ENCODE results near the gene CENPS. TPM values are rescaled to one million over a fixed set of nuclear protein-coding genes. Genes with fewer than 3 reads are reported as not detected.
A peak's percentile ranks its signal among the peaks of the same experiment; 100 is the strongest.

The CENPS gene
- total and polyA plus RNA-seq, 2 donors (not counting 1 experiment from before 2014, with no cell fraction given) = 3.1 to 10.9 TPM

DNA sequence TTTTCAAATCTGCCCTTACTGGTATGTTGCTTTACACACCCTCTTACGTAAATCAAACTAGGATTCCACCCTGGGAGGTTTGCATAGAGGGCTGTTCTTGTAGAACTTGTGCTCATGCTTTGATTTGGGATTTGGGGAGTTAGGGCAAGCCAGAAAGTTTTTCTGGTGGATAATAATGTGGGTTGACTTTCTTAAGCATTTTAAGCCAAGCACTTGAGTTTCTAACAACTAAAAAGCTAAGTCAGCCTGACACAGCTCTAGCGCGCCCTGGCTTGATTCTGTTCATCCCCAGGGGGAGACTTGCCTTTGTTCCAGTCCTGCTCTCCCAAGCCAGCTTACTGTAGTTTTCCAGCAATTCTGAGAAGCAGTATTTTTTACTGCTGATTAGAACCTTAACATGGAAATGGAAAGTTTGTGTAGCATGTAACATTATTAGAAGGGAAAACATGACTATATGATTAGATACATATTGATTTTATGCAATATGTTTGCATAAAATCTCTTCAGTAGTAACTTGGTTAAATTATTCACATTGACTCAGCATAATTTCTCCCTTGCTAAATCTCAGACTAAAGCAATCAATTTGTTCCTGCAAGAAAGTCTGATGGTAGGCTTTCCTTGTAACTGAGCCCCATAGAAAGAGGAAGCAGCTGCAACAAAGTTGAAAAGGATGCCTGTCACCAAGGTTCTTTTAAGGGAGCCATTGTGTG is 42.4 kb upstream of the CENPS start:
- ATAC-seq (ENCODE audit: low read depth) (peak; percentile 51), DNase-seq (peak; percentile 48)
- Histone ChIP-seq H4K20me1 (ENCODE audit: control insufficient read depth, insufficient read depth, low read length, poor library complexity, severe bottlenecking) (no peaks in the 10 kb centered on the region), H3K79me2 (ENCODE audit: control insufficient read depth, insufficient read depth, low read length) (no peaks in the 10 kb centered on the region), H2AFZ (ENCODE audit: insufficient read depth, low read depth, low read length, poor library complexity, severe bottlenecking) (peak overlapping the region; percentile 4), H3K4me1 (ENCODE audit: control insufficient read depth in 2 of 2, insufficient read depth in 2 of 2, low read length in 2 of 2) (peaks cover 9 to 13% of the 10 kb centered on the region in 2 donors), H3K9me3 (ENCODE audit: control extremely low read depth in 1 of 3, control insufficient read depth in 2 of 3, insufficient read depth in 1 of 3, low read length in 2 of 3) (no peaks in the 10 kb centered on the region), H3K4me2 (replicated peaks; ENCODE audit: low read depth, low read length, poor library complexity, severe bottlenecking) (peak overlapping the region; percentile 35), H3K27me3 (replicated peaks in 1 of 4; ENCODE audit: control extremely low read depth in 1 of 4, control insufficient read depth in 3 of 4, insufficient read depth in 4 of 4, low read length in 3 of 4) (no peaks in the 10 kb centered on the region), H3K27ac (ENCODE audit: low read length in 2 of 2) (no peak overlapping the region), H3K4me3 (ENCODE audit: control extremely low read depth in 1 of 5, extremely low read depth in 1 of 5, insufficient read depth in 1 of 5, low read depth in 2 of 5, low read length in 4 of 5) (peak overlapping the region in 1 of 5 experiments; percentile 21), H3K36me3 (replicated peaks in 1 of 2; ENCODE audit: control extremely low read depth in 1 of 2, control insufficient read depth in 1 of 2, extremely low read depth in 1 of 2, insufficient read depth in 2 of 2, low read length in 1 of 2) (no peaks in the 10 kb centered on the region), H3K9ac (ENCODE audit: low read length) (no peak overlapping the region)
- intact Hi-C loops (cut with micrococcal nuclease) = loop anchor here (1.0 kb wide), 1 partner anchor 10 kb away; no protein-coding TSS in a partner anchor
- WGBS (ENCODE audit: insufficient coverage) = 0% methylated on average over 2 of the region's 3 CpGs
- CTCF ChIA-PET = interaction anchor here (0.6 to 2.5 kb wide), 9 partner anchors 8 to 495 kb away, joined by 3 to 14 read pairs (median 5); partner anchors contain the start of genes CENPS, KIF1B and PGD
- Mint-ChIP-seq H3K27ac (peak overlapping the region; percentile 53), H3K4me3 (no peak overlapping the region), H3K27me3 (no peaks in the 10 kb centered on the region), H3K9me3 (ENCODE audit: insufficient read depth) (no peaks in the 10 kb centered on the region), H3K4me1 (peaks cover 7% of the 10 kb centered on the region)
- POLR2A ChIA-PET = interaction anchor here (0.6 to 1.9 kb wide), 2 partner anchors 11 to 437 kb away, joined by 6 to 10 read pairs; partner anchors contain the start of gene PGD
- TF ChIP-seq, protein P1, sequence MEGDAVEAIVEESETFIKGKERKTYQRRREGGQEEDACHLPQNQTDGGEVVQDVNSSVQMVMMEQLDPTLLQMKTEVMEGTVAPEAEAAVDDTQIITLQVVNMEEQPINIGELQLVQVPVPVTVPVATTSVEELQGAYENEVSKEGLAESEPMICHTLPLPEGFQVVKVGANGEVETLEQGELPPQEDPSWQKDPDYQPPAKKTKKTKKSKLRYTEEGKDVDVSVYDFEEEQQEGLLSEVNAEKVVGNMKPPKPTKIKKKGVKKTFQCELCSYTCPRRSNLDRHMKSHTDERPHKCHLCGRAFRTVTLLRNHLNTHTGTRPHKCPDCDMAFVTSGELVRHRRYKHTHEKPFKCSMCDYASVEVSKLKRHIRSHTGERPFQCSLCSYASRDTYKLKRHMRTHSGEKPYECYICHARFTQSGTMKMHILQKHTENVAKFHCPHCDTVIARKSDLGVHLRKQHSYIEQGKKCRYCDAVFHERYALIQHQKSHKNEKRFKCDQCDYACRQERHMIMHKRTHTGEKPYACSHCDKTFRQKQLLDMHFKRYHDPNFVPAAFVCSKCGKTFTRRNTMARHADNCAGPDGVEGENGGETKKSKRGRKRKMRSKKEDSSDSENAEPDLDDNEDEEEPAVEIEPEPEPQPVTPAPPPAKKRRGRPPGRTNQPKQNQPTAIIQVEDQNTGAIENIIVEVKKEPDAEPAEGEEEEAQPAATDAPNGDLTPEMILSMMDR (IDR thresholded peaks at IDR 0.05) = no peak
- TF ChIP-seq EZH2 (IDR thresholded peaks at IDR 0.05; ENCODE audit: borderline replicate concordance, insufficient read depth, low read depth, low read length, poor library complexity, severe bottlenecking) = no peak

DNA sequence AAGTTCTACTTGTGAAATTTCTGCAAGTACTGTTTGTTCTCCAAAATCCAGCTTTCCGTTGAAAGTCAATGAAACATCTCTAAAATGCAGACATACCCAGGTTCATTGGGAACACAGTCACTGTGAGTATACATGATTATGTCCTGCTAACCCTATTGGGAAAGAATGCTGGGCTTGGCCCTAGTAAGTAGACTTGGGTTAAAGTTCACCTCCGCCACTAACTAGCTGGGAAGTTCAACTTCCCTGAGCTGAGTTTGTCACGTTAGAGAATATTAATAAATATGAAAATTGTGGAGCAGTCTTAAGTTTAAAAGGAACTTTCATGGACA is 41.9 kb upstream of the CENPS start:
- Mint-ChIP-seq H3K27ac (peak overlapping the region; percentile 53), H3K27me3 (no peaks in the 10 kb centered on the region)
- POLR2A ChIA-PET = interaction anchor here (1.9 kb wide), 1 partner anchor 11 kb away, joined by 10 read pairs; the partner anchor contains the start of gene PGD

More for the DNA sequence above, 41.9 kb upstream of the CENPS start:
- Histone ChIP-seq H3K4me3 (ENCODE audit: control extremely low read depth in 1 of 5, extremely low read depth in 1 of 5, insufficient read depth in 1 of 5, low read depth in 2 of 5, low read length in 4 of 5) (no peak overlapping the region), H2AFZ (ENCODE audit: insufficient read depth, low read depth, low read length, poor library complexity, severe bottlenecking) (peak overlapping the region; percentile 4), H3K9me3 (ENCODE audit: control extremely low read depth in 1 of 3, control insufficient read depth in 2 of 3, insufficient read depth in 1 of 3, low read length in 2 of 3) (no peaks in the 10 kb centered on the region), H3K9ac (ENCODE audit: low read length) (no peak overlapping the region), H3K4me1 (ENCODE audit: control insufficient read depth in 2 of 2, insufficient read depth in 2 of 2, low read length in 2 of 2) (peaks cover 9 to 13% of the 10 kb centered on the region in 2 donors), H3K27ac (ENCODE audit: low read length in 2 of 2) (no peak overlapping the region), H3K36me3 (replicated peaks in 1 of 2; ENCODE audit: control extremely low read depth in 1 of 2, control insufficient read depth in 1 of 2, extremely low read depth in 1 of 2, insufficient read depth in 2 of 2, low read length in 1 of 2) (no peaks in the 10 kb centered on the region), H3K79me2 (ENCODE audit: control insufficient read depth, insufficient read depth, low read length) (no peaks in the 10 kb centered on the region), H3K4me2 (replicated peaks; ENCODE audit: low read depth, low read length, poor library complexity, severe bottlenecking) (peak overlapping the region; percentile 35), H4K20me1 (ENCODE audit: control insufficient read depth, insufficient read depth, low read length, poor library complexity, severe bottlenecking) (no peaks in the 10 kb centered on the region), H3K27me3 (replicated peaks in 1 of 4; ENCODE audit: control extremely low read depth in 1 of 4, control insufficient read depth in 3 of 4, insufficient read depth in 4 of 4, low read length in 3 of 4) (no peaks in the 10 kb centered on the region)
- ATAC-seq (ENCODE audit: low read depth) (no peak), DNase-seq (no peak)
- peaks cover 7% of the 10 kb centered on the region for H3K4me1 Mint-ChIP-seq
- no peak overlapping the region for H3K4me3 Mint-ChIP-seq
- no peaks in the 10 kb centered on the region for H3K9me3 Mint-ChIP-seq (ENCODE audit: insufficient read depth)
- CTCF ChIA-PET = interaction anchor here (1.1 to 2.5 kb wide), 6 partner anchors 11 to 178 kb away, joined by 3 to 14 read pairs (median 6); partner anchors contain the start of genes CENPS, KIF1B and PGD
- TF ChIP-seq, protein P1 (IDR thresholded peaks at IDR 0.05) = no peak
- TF ChIP-seq EZH2 (IDR thresholded peaks at IDR 0.05; ENCODE audit: borderline replicate concordance, insufficient read depth, low read depth, low read length, poor library complexity, severe bottlenecking) = no peak
- WGBS (ENCODE audit: insufficient coverage) = 70% methylated on average over 2 of the region's 3 CpGs
- intact Hi-C loops (cut with micrococcal nuclease) = loop anchor here (1.0 kb wide), 1 partner anchor 10 kb away; no protein-coding TSS in a partner anchor

All from B cell (primary cell).